ENCODE measurements around the gene APMAP.

DNA sequence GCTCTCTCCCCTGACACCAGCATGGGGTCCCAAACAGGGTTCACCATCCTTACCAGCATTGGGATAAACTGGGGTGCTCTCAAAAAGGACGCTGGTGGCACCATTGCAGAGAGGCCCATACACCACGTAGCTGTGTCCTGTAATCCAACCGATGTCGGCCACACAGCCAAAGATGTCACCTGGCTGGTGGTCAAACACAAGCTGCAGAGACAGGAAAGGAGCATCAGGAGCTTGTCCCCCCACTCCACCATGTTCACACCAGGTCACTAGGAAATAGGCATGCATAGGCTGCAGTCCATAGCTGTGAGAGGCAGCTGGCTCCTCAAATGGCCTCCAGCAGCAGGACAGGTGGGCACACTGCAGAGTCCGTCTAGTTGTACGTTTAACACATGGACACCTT is 28.8 kb upstream of the APMAP start:
- TF ChIP-seq, protein P1, sequence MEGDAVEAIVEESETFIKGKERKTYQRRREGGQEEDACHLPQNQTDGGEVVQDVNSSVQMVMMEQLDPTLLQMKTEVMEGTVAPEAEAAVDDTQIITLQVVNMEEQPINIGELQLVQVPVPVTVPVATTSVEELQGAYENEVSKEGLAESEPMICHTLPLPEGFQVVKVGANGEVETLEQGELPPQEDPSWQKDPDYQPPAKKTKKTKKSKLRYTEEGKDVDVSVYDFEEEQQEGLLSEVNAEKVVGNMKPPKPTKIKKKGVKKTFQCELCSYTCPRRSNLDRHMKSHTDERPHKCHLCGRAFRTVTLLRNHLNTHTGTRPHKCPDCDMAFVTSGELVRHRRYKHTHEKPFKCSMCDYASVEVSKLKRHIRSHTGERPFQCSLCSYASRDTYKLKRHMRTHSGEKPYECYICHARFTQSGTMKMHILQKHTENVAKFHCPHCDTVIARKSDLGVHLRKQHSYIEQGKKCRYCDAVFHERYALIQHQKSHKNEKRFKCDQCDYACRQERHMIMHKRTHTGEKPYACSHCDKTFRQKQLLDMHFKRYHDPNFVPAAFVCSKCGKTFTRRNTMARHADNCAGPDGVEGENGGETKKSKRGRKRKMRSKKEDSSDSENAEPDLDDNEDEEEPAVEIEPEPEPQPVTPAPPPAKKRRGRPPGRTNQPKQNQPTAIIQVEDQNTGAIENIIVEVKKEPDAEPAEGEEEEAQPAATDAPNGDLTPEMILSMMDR (IDR thresholded peaks at IDR 0.05; ENCODE audit: low read depth, low read length), result no peak
- TF ChIP-seq EZH2phosphoT487 (IDR thresholded peaks at IDR 0.05; ENCODE audit: low read depth), result no peak

Measured in OCI-LY3 (cell line).